Panc1 (cell line): ENCODE data around the gene SGSM1.

ENCODE experiments used
- POLR2AphosphoS5 ChIP-seq: IDR thresholded peaks from 2 replicates; pipeline ENCODE4 v1.6.1; 2012; ENCODE audit warnings: mild to moderate bottlenecking, low read depth, low read length, moderate library complexity
- TCF7L2 ChIP-seq: IDR thresholded peaks from 2 replicates; pipeline ENCODE4 v1.6.1; 2011; ENCODE audit warnings: mild to moderate bottlenecking, low read depth, low read length, inconsistent platforms
- TF ChIP-seq, protein P1 (sequence below): fragments of 450-650 bp; IDR thresholded peaks from 2 replicates; pipeline ENCODE4 v1.5.1; 2017; ENCODE audit warnings: mild to moderate bottlenecking

DNA sequence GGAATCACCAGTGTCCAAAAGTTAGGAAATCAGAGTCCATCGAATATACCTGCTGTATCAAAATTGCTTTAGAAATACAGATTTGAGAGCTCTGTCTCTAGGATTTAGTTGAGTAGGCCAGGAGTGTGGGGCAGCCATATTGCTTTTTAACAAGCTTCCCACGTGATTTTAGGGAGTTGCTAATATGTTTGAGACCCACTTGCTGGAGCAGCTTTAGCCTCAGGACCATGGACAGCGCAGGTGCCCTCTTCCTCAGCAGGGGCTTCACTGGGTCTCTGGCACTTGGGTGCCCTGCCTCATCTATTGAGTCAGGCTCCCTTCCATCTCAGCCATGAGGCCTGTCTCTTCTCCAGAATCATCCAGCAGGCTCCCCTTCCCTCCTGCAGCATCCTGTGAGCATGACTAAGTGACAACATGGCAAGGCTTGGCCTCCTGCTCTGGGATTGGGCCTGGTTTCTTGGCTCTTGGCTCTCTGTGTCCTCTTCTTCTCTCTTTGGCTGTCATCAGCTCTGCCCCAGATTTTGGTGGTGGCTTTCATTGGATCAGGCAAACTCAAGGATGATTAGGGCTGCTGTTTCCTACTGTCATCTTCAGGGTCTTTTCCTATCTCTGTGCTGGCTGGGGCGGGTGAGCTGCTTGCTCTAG is 70.0 kb downstream of the SGSM1 start:
- TF ChIP-seq POLR2AphosphoS5 = no peak
- TF ChIP-seq, protein P1, sequence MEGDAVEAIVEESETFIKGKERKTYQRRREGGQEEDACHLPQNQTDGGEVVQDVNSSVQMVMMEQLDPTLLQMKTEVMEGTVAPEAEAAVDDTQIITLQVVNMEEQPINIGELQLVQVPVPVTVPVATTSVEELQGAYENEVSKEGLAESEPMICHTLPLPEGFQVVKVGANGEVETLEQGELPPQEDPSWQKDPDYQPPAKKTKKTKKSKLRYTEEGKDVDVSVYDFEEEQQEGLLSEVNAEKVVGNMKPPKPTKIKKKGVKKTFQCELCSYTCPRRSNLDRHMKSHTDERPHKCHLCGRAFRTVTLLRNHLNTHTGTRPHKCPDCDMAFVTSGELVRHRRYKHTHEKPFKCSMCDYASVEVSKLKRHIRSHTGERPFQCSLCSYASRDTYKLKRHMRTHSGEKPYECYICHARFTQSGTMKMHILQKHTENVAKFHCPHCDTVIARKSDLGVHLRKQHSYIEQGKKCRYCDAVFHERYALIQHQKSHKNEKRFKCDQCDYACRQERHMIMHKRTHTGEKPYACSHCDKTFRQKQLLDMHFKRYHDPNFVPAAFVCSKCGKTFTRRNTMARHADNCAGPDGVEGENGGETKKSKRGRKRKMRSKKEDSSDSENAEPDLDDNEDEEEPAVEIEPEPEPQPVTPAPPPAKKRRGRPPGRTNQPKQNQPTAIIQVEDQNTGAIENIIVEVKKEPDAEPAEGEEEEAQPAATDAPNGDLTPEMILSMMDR = no peak
- TF ChIP-seq TCF7L2 = no peak
